ENCODE measurements around the gene TSPO. TPM values are rescaled to one million over a fixed set of nuclear protein-coding genes. Genes with fewer than 3 reads are reported as not detected.

Gene TSPO
- total RNA-seq, 1 donor from 2014 or later: 1.6 TPM

DNA sequence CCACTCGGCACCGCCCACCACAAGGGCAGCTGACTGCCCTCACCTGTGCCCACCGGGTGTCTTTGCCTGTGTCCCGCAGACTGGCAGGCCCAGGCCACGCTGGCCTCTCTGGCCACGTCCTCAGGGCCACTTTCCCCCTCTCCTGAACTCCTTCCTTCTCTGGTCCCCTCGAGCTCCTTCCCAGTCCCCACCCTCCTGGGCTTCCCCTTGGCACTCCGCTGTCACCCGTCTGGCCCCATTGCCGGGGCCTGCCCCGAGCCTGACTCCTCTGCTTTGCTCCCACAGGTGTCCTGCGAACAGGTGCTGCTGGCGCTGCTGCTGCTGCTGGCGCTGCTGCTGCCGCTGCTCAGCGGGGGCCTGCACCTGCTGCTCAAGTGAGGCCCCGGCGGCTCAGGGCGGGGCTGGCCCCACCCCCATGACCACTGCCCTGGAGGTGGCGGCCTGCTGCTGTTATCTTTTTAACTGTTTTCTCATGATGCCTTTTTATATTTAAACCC lies 22.4 kb upstream of the TSPO start:
- Mint-ChIP-seq H3K27me3 (ENCODE audit: insufficient read depth, low read depth) (peaks cover 7% of the 10 kb centered on the region), H3K4me1 (peaks cover 11% of the 10 kb centered on the region), H3K36me3 (peaks cover 4% of the 10 kb centered on the region), H3K9me3 (no peaks in the 10 kb centered on the region), H3K27ac (no peak overlapping the region), H3K4me3 (no peak overlapping the region)
- H3K4me3 ChIP-seq: no peak overlapping the region
- no peak overlapping the region for H3K9ac ChIP-seq
- H3K27ac ChIP-seq: no peak overlapping the region
- TF ChIP-seq EZH2phosphoT487 (IDR thresholded peaks at IDR 0.05) (no peak), EZH2 (IDR thresholded peaks at IDR 0.05) (no peak)
- TF ChIP-seq, protein P1, sequence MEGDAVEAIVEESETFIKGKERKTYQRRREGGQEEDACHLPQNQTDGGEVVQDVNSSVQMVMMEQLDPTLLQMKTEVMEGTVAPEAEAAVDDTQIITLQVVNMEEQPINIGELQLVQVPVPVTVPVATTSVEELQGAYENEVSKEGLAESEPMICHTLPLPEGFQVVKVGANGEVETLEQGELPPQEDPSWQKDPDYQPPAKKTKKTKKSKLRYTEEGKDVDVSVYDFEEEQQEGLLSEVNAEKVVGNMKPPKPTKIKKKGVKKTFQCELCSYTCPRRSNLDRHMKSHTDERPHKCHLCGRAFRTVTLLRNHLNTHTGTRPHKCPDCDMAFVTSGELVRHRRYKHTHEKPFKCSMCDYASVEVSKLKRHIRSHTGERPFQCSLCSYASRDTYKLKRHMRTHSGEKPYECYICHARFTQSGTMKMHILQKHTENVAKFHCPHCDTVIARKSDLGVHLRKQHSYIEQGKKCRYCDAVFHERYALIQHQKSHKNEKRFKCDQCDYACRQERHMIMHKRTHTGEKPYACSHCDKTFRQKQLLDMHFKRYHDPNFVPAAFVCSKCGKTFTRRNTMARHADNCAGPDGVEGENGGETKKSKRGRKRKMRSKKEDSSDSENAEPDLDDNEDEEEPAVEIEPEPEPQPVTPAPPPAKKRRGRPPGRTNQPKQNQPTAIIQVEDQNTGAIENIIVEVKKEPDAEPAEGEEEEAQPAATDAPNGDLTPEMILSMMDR (IDR thresholded peaks at IDR 0.05): no peak
- H3F3A ChIP-seq (ENCODE audit: low read depth): no peaks in the 10 kb centered on the region
- no peaks in the 10 kb centered on the region for H3K9me3 ChIP-seq (ENCODE audit: low read depth)
- H3K4me2 ChIP-seq: no peak overlapping the region
- no peak overlapping the region for H2AFZ ChIP-seq (replicated peaks)
- no peaks in the 10 kb centered on the region for H3K79me2 ChIP-seq (ENCODE audit: low read depth)
- H3K36me3 ChIP-seq: no peaks in the 10 kb centered on the region
- no peaks in the 10 kb centered on the region for H3K27me3 ChIP-seq
- peaks cover 17% of the 10 kb centered on the region for H3K4me1 ChIP-seq
- DNase-seq (ENCODE audit: low spot score): no peak
- H4K20me1 ChIP-seq (ENCODE audit: low read depth): peaks cover 12% of the 10 kb centered on the region

DNA sequence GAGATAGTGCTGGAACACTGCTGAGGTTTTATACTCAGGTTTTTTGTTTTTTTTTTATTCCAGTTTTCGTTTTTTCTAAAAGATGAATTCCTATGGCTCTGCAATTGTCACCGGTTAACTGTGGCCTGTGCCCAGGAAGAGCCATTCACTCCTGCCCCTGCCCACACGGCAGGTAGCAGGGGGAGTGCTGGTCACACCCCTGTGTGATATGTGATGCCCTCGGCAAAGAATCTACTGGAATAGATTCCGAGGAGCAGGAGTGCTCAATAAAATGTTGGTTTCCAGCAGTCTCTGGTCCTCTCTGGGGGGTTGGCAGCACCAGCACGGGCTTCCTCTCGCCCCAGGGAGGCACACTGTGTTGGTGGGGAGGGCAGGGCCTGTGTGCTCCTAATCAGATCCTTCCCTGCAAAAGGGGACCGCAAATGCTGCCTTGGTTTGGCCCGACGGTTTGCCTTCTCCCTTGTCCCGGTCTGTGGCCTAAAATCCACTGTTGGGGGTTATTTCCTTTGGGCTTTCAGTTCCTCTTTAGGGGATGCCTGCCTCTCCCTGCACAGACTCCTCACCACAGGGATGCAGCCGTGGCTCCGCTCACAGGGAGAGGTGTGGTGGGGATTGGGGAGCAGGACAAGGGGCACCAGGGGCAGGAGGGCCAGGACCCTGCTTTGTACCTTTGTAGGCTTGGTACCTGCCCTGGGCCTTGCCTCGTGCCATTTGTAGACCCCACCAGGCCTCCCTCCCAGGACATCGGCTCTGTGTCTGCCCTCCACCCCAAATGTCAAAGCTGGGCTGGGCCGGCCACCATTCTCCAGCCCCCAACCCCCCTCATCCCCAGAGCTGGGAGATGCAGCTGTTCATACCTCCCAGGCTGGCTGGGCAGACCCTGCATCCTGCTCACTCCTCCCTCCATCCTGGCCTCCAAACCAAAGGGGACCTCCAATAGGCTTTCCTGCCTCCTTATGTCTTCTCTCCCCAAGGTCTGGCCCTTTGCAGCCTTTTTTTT lies 21.6 kb upstream of the TSPO start:
- TF ChIP-seq EZH2phosphoT487 (IDR thresholded peaks at IDR 0.05) (no peak), EZH2 (IDR thresholded peaks at IDR 0.05) (no peak)
- TF ChIP-seq, protein P1 (IDR thresholded peaks at IDR 0.05): no peak
- H3F3A ChIP-seq (ENCODE audit: low read depth): no peaks in the 10 kb centered on the region
- H3K4me2 ChIP-seq: no peak overlapping the region
- H3K9me3 Mint-ChIP-seq: no peaks in the 10 kb centered on the region
- H3K4me1 ChIP-seq: peaks cover 17% of the 10 kb centered on the region
- no peak for DNase-seq (ENCODE audit: low spot score)
- H4K20me1 ChIP-seq (ENCODE audit: low read depth): peaks cover 12% of the 10 kb centered on the region
- peak overlapping the region; percentile 49 for H3K9ac ChIP-seq
- H3K9me3 ChIP-seq (ENCODE audit: low read depth): no peaks in the 10 kb centered on the region
- no peaks in the 10 kb centered on the region for H3K79me2 ChIP-seq (ENCODE audit: low read depth)
- no peaks in the 10 kb centered on the region for H3K27me3 ChIP-seq
- H3K27ac Mint-ChIP-seq: no peak overlapping the region
- H3K4me1 Mint-ChIP-seq: peaks cover 11% of the 10 kb centered on the region
- peaks cover 7% of the 10 kb centered on the region for H3K27me3 Mint-ChIP-seq (ENCODE audit: insufficient read depth, low read depth)
- no peak overlapping the region for H3K4me3 ChIP-seq
- H2AFZ ChIP-seq (replicated peaks): no peak overlapping the region
- peaks cover 7% of the 10 kb centered on the region for H3K36me3 Mint-ChIP-seq
- no peaks in the 10 kb centered on the region for H3K36me3 ChIP-seq
- no peak overlapping the region for H3K27ac ChIP-seq
- no peak overlapping the region for H3K4me3 Mint-ChIP-seq

DNA sequence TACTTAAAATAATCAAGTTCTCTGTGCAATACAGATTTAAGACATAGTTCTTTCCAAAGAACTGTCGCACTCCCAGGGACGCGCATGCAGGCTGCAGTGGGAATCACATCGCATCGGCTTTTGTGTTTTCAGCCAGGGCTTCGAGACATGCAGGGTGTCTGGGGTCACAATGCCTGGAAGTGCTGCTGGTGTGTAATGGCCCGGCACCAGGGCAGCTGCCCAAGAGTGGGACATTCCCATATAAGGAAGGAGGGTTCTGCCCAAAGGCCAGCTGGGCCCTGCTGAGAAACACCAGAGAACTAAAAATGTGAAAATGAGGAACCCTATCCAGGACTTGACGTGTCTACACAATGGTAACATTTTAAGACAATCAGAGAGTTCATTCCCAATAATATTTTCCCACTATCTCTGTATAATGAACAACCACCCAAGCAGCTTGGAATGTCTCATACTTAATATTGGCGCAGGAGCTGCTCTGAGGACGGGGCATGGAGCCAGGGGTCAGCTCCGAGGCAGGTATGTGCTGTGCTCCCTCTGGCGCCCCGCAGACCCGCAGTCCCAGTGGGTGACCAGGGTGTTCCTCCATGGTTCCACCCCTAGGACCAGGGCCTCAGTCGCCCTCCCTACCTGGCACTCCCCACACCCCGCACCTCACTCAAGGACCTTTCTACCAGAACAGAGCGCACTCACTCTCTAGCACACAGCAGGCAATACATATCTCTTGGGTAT lies 19.4 kb upstream of the TSPO start:
- no peak overlapping the region for H3K27ac Mint-ChIP-seq
- Histone ChIP-seq H3K36me3 (no peaks in the 10 kb centered on the region), H3K4me3 (no peak overlapping the region), H3K4me2 (no peak overlapping the region), H3K79me2 (ENCODE audit: low read depth) (no peaks in the 10 kb centered on the region), H3K4me1 (peaks cover 11% of the 10 kb centered on the region), H3K27me3 (no peaks in the 10 kb centered on the region), H3F3A (ENCODE audit: low read depth) (no peaks in the 10 kb centered on the region), H3K9me3 (ENCODE audit: low read depth) (no peaks in the 10 kb centered on the region), H3K9ac (no peak overlapping the region), H3K27ac (no peak overlapping the region), H2AFZ (replicated peaks) (no peak overlapping the region), H4K20me1 (ENCODE audit: low read depth) (peaks cover 12% of the 10 kb centered on the region)
- H3K4me1 Mint-ChIP-seq: peaks cover 2% of the 10 kb centered on the region
- TF ChIP-seq EZH2 (IDR thresholded peaks at IDR 0.05) (no peak), EZH2phosphoT487 (IDR thresholded peaks at IDR 0.05) (no peak)
- TF ChIP-seq, protein P1 (IDR thresholded peaks at IDR 0.05): no peak
- peaks cover 10% of the 10 kb centered on the region for H3K36me3 Mint-ChIP-seq
- no peak for DNase-seq (ENCODE audit: low spot score)
- H3K9me3 Mint-ChIP-seq: no peaks in the 10 kb centered on the region
- peaks cover 4% of the 10 kb centered on the region for H3K27me3 Mint-ChIP-seq (ENCODE audit: insufficient read depth, low read depth)
- H3K4me3 Mint-ChIP-seq: no peak overlapping the region
